Gastroesophageal sphincter (tissue), 4 donors: ENCODE results near the gene NFASC. TPM values are rescaled to one million over a fixed set of nuclear protein-coding genes. Genes with fewer than 3 reads are reported as not detected.

Source experiments
- ATAC-seq: fragments of 150-250 bp; one replicate; pipeline ENCODE4 v1.9.1; 2016; ENCODE audit warnings: mild to moderate bottlenecking, moderate library complexity
- H3K27ac ChIP-seq, 4 donors: fragments of 200-600 bp; sonication (generic) in 3 of 4; 1 replicate in 3 of 4; 2 replicates in 1 of 4; pipeline ENCODE4 v1.5.1; 2016 to 2019
- H3K27me3 ChIP-seq: fragments of 200-600 bp; sonication (generic); one replicate; pipeline ENCODE4 v1.5.1; 2019
- H3K36me3 ChIP-seq, 2 donors: fragments of 200-600 bp; sonication (generic); one replicate each; pipeline ENCODE4 v1.5.1; 2019; ENCODE audit warnings: control low read depth in 1 of 2
- H3K4me1 ChIP-seq, 3 donors: fragments of 200-600 bp; sonication (generic); 1 replicate in 2 of 3; 2 replicates in 1 of 3; pipeline ENCODE4 v1.5.1; 2016 to 2019; ENCODE audit warnings: control low read depth in 2 of 3
- H3K4me3 ChIP-seq, 2 donors: fragments of 200-600 bp; sonication (generic); one replicate each; pipeline ENCODE4 v1.5.1; 2019; ENCODE audit warnings: mild to moderate bottlenecking in 1 of 2, moderate library complexity in 1 of 2
- H3K9me3 ChIP-seq, 3 donors: fragments of 200-600 bp; sonication (generic); one replicate each; pipeline ENCODE4 v1.5.1; 2017 to 2019; ENCODE audit warnings: control low read depth in 2 of 3
- EP300 ChIP-seq: sonication (generic); formaldehyde crosslinking; IDR thresholded peaks from one replicate; pipeline ENCODE4 v1.6.1; 2017; ENCODE audit warnings: antibody characterized with exemption, mild to moderate bottlenecking
- POLR2A ChIP-seq, 2 donors: fragments of 450-650 bp; IDR thresholded peaks; one replicate each; pipeline ENCODE4 v1.6.1; 2017; ENCODE audit warnings: antibody characterized with exemption in 2 of 2, mild to moderate bottlenecking in 2 of 2, moderate library complexity in 1 of 2
- POLR2AphosphoS5 ChIP-seq: sonication (generic); formaldehyde crosslinking; IDR thresholded peaks from one replicate; pipeline ENCODE4 v1.6.1; 2017; ENCODE audit warnings: antibody characterized with exemption
- WGBS, 2 donors: methylation state at CpG; one replicate each; pipeline ENCODE4 v1.1.5; 2018; ENCODE audit warnings: low coverage in 1 of 2; 5-methylcytosine and 5-hydroxymethylcytosine counted together
- total RNA-seq, 4 donors: library from RNA; depleted of rRNA; stranded (reverse); fragments of >200 nt; gene quantifications; one replicate each; pipeline ENCODE4 v1.1.0, GENCODE V29; 2016
- TF ChIP-seq, protein P1 (sequence below), 4 experiments: fragments of 200-600 bp in 2 of 4; fragments of 450-650 bp in 2 of 4; sonication (generic) in 1 of 4; IDR thresholded peaks; one replicate each; pipeline ENCODE4 v1.5.1; 2017 to 2019; ENCODE audit warnings: antibody characterized with exemption in 4 of 4, mild to moderate bottlenecking in 2 of 4, moderate library complexity in 2 of 4

Gene NFASC
- total RNA-seq, 4 donors from 2014 or later: 39.0 to 121 (median 54.5) TPM

GRCh38 chr1:204880906-204881305, 10.2 kb downstream of the NFASC start:
- Histone ChIP-seq H3K27ac (peak overlapping the region in 3 of 4 donors; percentile 3 to 84 (median 44)), H3K9me3 (no peaks in the 10 kb centered on the region), H3K36me3 (no peaks in the 10 kb centered on the region), H3K4me1 (peaks cover 6 to 88% (median 9%) of the 10 kb centered on the region in 3 donors), H3K4me3 (no peak overlapping the region), H3K27me3 (no peaks in the 10 kb centered on the region)
- 33% methylated on average over 1 of the region's 7 CpGs; no CpG with 5 or more reads in 1 of the 2 donors for WGBS, 2 donors
- TF ChIP-seq EP300 (no peak), POLR2AphosphoS5 (no peak), POLR2A (IDR thresholded peaks at IDR 0.05) (no peak)
- TF ChIP-seq, protein P1, sequence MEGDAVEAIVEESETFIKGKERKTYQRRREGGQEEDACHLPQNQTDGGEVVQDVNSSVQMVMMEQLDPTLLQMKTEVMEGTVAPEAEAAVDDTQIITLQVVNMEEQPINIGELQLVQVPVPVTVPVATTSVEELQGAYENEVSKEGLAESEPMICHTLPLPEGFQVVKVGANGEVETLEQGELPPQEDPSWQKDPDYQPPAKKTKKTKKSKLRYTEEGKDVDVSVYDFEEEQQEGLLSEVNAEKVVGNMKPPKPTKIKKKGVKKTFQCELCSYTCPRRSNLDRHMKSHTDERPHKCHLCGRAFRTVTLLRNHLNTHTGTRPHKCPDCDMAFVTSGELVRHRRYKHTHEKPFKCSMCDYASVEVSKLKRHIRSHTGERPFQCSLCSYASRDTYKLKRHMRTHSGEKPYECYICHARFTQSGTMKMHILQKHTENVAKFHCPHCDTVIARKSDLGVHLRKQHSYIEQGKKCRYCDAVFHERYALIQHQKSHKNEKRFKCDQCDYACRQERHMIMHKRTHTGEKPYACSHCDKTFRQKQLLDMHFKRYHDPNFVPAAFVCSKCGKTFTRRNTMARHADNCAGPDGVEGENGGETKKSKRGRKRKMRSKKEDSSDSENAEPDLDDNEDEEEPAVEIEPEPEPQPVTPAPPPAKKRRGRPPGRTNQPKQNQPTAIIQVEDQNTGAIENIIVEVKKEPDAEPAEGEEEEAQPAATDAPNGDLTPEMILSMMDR (IDR thresholded peaks at IDR 0.05): no peak
- ATAC-seq: no peak

GRCh38 chr1:204882479-204882878, 11.8 kb downstream of the NFASC start:
- H3K36me3 ChIP-seq: no peaks in the 10 kb centered on the region
- no peak for ATAC-seq
- no peak overlapping the region for H3K4me3 ChIP-seq
- TF ChIP-seq POLR2AphosphoS5: no peak
- TF ChIP-seq, protein P1 (IDR thresholded peaks at IDR 0.05): no peak
- TF ChIP-seq POLR2A (IDR thresholded peaks at IDR 0.05): no peak
- TF ChIP-seq EP300: no peak
- WGBS, 2 donors: 80 to 84% methylated on average over 1 to 3 of the region's 3 CpGs
- H3K4me1 ChIP-seq: peaks cover 11 to 100% (median 12%) of the 10 kb centered on the region in 3 donors
- peak overlapping the region in 3 of 4 donors; percentile 9 to 84 (median 44) for H3K27ac ChIP-seq
- H3K27me3 ChIP-seq: no peaks in the 10 kb centered on the region
- no peaks in the 10 kb centered on the region for H3K9me3 ChIP-seq

DNA sequence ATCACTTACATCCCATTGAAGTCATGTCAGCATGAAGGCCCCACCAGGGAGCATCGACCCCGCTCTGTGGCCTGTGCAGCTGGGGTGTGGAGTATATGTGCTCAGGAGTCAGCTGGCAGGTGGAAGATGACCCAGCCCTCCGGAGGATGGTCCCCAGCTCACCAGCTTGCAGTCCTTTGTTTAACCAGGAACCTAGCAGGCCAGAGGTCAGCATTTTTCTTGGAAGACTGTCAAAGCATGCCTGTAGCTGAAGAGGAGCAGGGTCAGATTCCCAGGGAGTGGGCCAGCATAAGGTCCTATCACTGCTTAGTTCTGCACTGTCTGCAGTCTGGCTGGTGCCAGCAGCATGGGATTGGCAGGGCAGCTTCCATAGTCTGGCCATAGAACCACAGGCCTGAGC, 12.7 kb downstream of the NFASC start:
- WGBS, 2 donors: 60% methylated on average over 2 of the region's 3 CpGs; no CpG with 5 or more reads in 1 of the 2 donors
- Histone ChIP-seq H3K9me3 (no peaks in the 10 kb centered on the region), H3K4me1 (peaks cover 11 to 100% (median 17%) of the 10 kb centered on the region in 3 donors), H3K27ac (peak overlapping the region in 3 of 4 donors; percentile 44 to 84 (median 70)), H3K36me3 (no peaks in the 10 kb centered on the region), H3K4me3 (no peak overlapping the region), H3K27me3 (no peaks in the 10 kb centered on the region)
- TF ChIP-seq, protein P1 (IDR thresholded peaks at IDR 0.05): no peak
- no peak for TF ChIP-seq POLR2AphosphoS5
- no peak for TF ChIP-seq POLR2A (IDR thresholded peaks at IDR 0.05)
- TF ChIP-seq EP300: no peak
- ATAC-seq: peak; percentile 28

- WGBS, 2 donors: 0 to 22% methylated on average over 3 to 4 of the region's 4 CpGs
- H3K36me3 ChIP-seq: no peaks in the 10 kb centered on the region
- peaks cover 11 to 100% (median 18%) of the 10 kb centered on the region in 3 donors for H3K4me1 ChIP-seq
- TF ChIP-seq, protein P1 (IDR thresholded peaks at IDR 0.05): no peak
- no peak for TF ChIP-seq EP300
- TF ChIP-seq POLR2A (IDR thresholded peaks at IDR 0.05): no peak
- TF ChIP-seq POLR2AphosphoS5: no peak
- peak overlapping the region in 1 of 2 donors; percentile 21 for H3K4me3 ChIP-seq
- H3K9me3 ChIP-seq: no peaks in the 10 kb centered on the region
- peak; percentile 79 for ATAC-seq
- no peaks in the 10 kb centered on the region for H3K27me3 ChIP-seq
- H3K27ac ChIP-seq: peak overlapping the region; percentile 70 to 85 (median 82)
Measured at GRCh38 chr1:204885288-204885711, 14.6 kb downstream of the NFASC start.

DNA sequence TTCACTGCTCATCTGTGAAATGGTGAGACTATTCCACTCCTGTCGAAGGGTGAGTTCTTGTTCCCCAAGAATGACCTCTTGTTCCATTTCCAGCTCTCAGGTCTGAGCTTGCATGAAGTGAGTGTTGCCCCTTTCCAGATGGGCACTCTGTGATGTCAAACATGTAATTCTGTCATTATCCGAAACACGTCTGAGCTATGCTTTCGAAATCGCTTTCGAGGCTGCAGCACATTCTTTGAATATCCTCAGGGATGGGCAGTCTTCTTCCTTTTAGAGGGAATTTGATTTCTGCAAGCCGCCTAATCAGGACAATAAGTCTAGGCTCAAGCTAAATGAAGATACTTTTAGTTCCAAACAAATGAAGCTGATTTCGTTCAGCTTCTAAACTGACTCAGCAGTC, 15.1 kb downstream of the NFASC start:
- Histone ChIP-seq H3K27me3 (no peaks in the 10 kb centered on the region), H3K4me1 (peaks cover 11 to 96% (median 18%) of the 10 kb centered on the region in 3 donors), H3K4me3 (peak overlapping the region; percentile 16 to 21), H3K27ac (peak overlapping the region; percentile 70 to 85 (median 82)), H3K36me3 (no peaks in the 10 kb centered on the region), H3K9me3 (no peaks in the 10 kb centered on the region)
- WGBS, 2 donors: 25 to 50% methylated on average over 3 to 7 of the region's 8 CpGs
- peak; percentile 45 for ATAC-seq
- TF ChIP-seq, protein P1 (IDR thresholded peaks at IDR 0.05): no peak
- TF ChIP-seq POLR2AphosphoS5: peak; percentile 14
